Brain microvascular endothelial cell (primary cell): ENCODE results near the gene SCARF1.

ENCODE experiments used
- DNase-seq: peaks from one replicate; pipeline ENCODE4 v3.0.0-alpha.2; 2020
- H3K27ac ChIP-seq: fragments of 250-450 bp; sonication (Bioruptor Pico); 2 replicates; pipeline ENCODE4 v1.5.1; 2020; ENCODE audit warnings: mild to moderate bottlenecking, moderate library complexity
- H3K27me3 ChIP-seq: fragments of 250-450 bp; sonication (Bioruptor Pico); replicated peaks from 2 replicates; pipeline ENCODE4 v1.5.1; 2020; ENCODE audit warnings: mild to moderate bottlenecking
- H3K36me3 ChIP-seq: fragments of 250-450 bp; sonication (Bioruptor Pico); replicated peaks from 2 replicates; pipeline ENCODE4 v1.5.1; 2020; ENCODE audit warnings: mild to moderate bottlenecking
- H3K4me3 ChIP-seq: 2 replicates; pipeline ENCODE4 v1.5.1; 2011; ENCODE audit warnings: low read depth, mild to moderate bottlenecking, control low read depth, low read length, moderate library complexity
- in situ Hi-C: cut with HindIII; loops from 2 replicates; pipeline ENCODE4 v1.10.0; 2017; ENCODE audit warnings: low sequenced_read_pairs, low pct_ligation_motif_present
- TF ChIP-seq, protein P1 (sequence below): IDR thresholded peaks from 2 replicates; pipeline ENCODE4 v1.5.1; 2011; ENCODE audit warnings: low read depth, mild to moderate bottlenecking, moderate library complexity, low read length, control low read depth, inconsistent platforms; ENCODE audit errors: missing control alignments

The SCARF1 gene

DNA sequence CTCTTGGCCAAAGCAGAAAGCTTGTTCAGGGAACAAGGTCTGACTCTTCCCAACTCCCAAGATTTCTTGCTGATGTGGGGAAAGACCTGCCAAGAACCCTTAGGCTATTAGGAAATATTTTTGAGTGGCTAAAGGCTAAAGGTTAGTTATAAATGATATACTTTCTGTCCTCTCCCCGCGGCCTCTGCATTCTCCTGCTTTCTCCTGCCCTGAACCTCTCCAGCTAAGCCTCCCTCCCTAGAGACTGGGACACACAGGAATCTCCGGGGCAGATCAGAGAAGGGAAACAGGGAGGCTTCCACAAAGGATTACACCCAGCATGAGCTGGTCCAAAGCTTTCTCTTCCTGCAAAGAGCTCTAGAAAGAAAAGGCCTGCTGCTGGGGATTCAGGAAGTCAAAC is 19.2 kb downstream of the SCARF1 start:
- H3K27me3 ChIP-seq, result no peaks in the 10 kb centered on the region
- in situ Hi-C loops, result no loop called here

DNA sequence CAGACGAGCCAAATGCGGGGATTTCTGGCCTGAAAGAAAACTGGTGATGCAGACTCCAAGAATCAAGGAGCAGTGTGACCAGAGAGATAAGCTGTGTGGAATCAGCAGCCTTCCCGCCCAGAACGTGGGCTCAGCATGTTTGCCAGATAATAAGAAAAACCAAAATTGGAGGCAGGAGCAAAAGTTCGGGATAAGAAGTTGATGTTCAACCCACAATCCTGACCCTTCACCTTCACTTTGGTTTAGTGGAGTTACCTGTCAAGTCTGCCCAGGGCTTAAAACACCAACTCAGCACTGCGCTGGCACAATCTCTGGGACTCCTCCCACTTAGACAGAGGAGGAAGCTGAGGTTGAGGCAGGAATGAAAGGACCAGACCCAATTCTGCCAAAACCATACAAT is 20.0 kb downstream of the SCARF1 start:
- H3K4me3 ChIP-seq, result no peak overlapping the region
- in situ Hi-C loops, result no loop called here

More for the DNA sequence above, 19.2 kb downstream of the SCARF1 start:
- H3K36me3 ChIP-seq, result no peaks in the 10 kb centered on the region
- DNase-seq, result no peak
- no peak overlapping the region for H3K27ac ChIP-seq
- TF ChIP-seq, protein P1, sequence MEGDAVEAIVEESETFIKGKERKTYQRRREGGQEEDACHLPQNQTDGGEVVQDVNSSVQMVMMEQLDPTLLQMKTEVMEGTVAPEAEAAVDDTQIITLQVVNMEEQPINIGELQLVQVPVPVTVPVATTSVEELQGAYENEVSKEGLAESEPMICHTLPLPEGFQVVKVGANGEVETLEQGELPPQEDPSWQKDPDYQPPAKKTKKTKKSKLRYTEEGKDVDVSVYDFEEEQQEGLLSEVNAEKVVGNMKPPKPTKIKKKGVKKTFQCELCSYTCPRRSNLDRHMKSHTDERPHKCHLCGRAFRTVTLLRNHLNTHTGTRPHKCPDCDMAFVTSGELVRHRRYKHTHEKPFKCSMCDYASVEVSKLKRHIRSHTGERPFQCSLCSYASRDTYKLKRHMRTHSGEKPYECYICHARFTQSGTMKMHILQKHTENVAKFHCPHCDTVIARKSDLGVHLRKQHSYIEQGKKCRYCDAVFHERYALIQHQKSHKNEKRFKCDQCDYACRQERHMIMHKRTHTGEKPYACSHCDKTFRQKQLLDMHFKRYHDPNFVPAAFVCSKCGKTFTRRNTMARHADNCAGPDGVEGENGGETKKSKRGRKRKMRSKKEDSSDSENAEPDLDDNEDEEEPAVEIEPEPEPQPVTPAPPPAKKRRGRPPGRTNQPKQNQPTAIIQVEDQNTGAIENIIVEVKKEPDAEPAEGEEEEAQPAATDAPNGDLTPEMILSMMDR, result no peak
- no peak overlapping the region for H3K4me3 ChIP-seq

DNA sequence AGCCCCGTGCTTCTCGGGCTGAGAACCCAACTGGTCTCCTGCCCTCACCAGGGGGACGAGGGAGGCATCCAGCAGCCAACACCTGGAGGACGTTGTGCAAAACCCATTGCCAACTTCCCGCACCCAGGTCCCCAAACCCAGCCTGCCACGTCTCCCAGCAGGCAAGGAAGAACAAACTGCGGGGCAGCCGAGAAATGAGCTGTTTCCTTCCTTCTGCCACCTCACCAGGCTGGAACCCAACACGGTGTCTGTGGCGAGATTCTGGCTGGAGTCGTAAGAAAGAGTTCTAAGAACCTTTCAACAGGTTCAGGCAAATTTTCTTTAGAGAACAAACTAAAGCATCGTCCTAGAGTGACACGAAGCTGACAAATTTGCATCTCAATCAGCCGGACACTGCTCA is 20.5 kb downstream of the SCARF1 start:
- H3K4me3 ChIP-seq, result no peak overlapping the region
- H3K27ac ChIP-seq, result no peak overlapping the region
- no peak for DNase-seq
- no peaks in the 10 kb centered on the region for H3K36me3 ChIP-seq
- no peaks in the 10 kb centered on the region for H3K27me3 ChIP-seq
- TF ChIP-seq, protein P1, result no peak
- in situ Hi-C loops, result no loop called here

More for the DNA sequence above, 20.0 kb downstream of the SCARF1 start:
- Histone ChIP-seq H3K27me3 (no peaks in the 10 kb centered on the region), H3K27ac (no peak overlapping the region), H3K36me3 (no peaks in the 10 kb centered on the region)
- no peak for DNase-seq
- TF ChIP-seq, protein P1, result no peak

DNA sequence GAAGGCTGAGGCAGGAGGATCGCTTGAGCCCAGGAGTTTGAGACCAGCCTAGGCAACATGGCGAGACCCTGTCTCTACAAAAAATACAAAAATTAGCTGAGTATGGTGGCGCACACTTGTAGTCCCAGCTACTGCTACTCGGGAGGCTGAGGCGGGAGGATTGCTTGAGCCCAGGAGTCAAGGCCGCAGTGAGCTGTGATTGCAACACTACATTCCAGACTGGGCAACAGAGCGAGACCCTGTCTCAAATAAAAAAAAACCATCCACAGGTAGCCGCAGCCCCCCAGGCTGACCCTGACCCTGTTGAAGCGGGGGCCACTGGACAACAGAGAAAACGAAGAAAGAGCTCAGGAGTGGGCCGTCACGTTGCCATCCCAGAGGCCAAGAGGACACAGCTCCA is 20.9 kb downstream of the SCARF1 start:
- in situ Hi-C loops, result no loop called here
- H3K36me3 ChIP-seq, result no peaks in the 10 kb centered on the region
- no peak for DNase-seq
- H3K27ac ChIP-seq, result no peak overlapping the region
- no peak overlapping the region for H3K4me3 ChIP-seq
- TF ChIP-seq, protein P1, result no peak
- no peaks in the 10 kb centered on the region for H3K27me3 ChIP-seq

DNA sequence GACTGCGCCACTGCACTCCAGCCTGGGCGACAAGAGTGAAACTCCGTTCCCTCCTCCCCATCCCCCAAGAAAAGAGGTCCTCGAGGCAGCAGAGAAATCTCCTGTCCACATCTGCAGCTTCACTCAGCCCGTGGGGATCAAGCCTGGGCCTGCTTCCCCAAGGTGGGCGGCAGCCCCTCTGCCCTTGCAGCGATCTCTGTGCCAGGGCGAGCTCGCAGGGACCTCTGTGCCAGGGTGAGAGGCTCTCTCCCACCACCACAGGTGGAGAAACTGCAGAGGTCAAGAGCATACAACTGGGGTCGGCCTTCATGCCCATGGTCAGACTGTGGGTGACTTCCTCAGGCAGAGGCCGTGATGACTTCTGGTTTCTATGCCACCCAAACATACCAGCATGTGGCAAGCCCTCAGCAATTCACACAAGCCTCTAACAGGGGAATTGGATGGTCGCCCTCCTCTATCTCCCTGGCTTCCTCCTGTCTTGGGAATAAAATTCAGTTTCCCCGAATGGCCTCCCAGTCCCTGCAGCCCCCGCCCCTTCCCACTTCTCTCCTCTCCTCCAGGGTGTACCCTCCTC is 22.4 kb downstream of the SCARF1 start:
- H3K36me3 ChIP-seq, result no peaks in the 10 kb centered on the region
- TF ChIP-seq, protein P1, result no peak
- in situ Hi-C loops, result no loop called here
- H3K27me3 ChIP-seq, result no peaks in the 10 kb centered on the region
- no peak overlapping the region for H3K4me3 ChIP-seq
- H3K27ac ChIP-seq, result no peak overlapping the region
- DNase-seq, result no peak
